ENCODE measurements around the gene ENGASE.
A peak's percentile ranks its signal among the peaks of the same experiment; 100 is the strongest.

The ENGASE gene

DNA sequence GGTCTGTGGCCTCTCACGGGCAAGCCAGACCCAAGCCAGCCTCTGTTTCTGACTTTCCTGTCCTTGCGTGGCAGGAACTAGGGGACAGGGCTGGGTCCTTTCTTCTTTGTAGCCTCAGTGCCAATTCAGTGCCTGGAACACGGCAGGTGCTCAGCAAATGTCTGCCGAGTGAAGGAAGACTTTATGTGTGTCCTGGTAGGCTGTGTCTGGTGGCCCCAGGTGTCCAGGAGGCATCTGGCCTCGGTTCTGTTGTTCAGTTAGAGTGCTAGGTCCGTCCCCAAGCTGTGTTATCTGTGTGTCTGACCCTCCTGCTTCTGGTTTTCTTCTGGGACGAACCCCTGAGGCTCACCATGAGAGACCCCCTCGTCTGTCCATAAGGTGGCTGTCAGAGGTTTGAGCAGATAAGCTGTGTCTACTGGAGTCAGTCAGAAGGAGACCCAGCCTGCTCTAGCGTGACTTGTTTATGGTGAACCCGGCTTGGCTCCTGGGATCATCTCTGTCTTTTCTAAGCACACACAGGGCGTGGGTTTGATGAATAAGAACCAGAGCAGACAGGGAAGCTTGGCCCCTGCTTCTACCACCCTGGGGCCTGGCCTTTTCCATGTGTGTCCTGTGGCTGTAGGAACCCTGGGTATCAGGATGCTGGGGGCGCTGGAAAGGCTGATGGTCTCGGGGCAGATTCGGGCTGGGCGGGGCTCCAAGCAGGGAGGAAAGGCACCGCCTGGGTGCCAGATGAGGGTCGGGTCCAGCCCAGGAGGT is 39.3 kb downstream of the ENGASE start:
- no peaks in the 10 kb centered on the region for H3K4me1 ChIP-seq (ENCODE audit: control insufficient read depth, low read depth, low read length)
- no peak overlapping the region for H2BK15ac ChIP-seq (replicated peaks; ENCODE audit: low read depth)
- H3K18ac ChIP-seq (ENCODE audit: low read length), result no peak overlapping the region
- no peak overlapping the region for H4K8ac ChIP-seq (ENCODE audit: low read depth, low read length)
- no peak overlapping the region for H3K56ac ChIP-seq (ENCODE audit: low read length)
- no peaks in the 10 kb centered on the region for H3K36me3 ChIP-seq (ENCODE audit: control insufficient read depth, insufficient read depth, low read length)
- H2BK5ac ChIP-seq (ENCODE audit: low read length), result no peak overlapping the region
- H3K4ac ChIP-seq (ENCODE audit: low read depth, low read length), result no peak overlapping the region
- H3K4me2 ChIP-seq (ENCODE audit: low read length), result no peak overlapping the region
- H3K79me1 ChIP-seq (ENCODE audit: low read length), result no peaks in the 10 kb centered on the region
- no peak overlapping the region for H2AK5ac ChIP-seq (ENCODE audit: low read length)
- H3K4me3 ChIP-seq (ENCODE audit: low read length), result no peak overlapping the region
- H3K27me3 ChIP-seq (ENCODE audit: insufficient read depth, low read length, poor library complexity), result no peaks in the 10 kb centered on the region
- no peak overlapping the region for H3K27ac ChIP-seq (ENCODE audit: low read depth, low read length)
- no peaks in the 10 kb centered on the region for H3K79me2 ChIP-seq (ENCODE audit: control insufficient read depth, insufficient read depth, low read length)
- DNase-seq, result no peak
- no CpG with 5 or more reads among the region's 17 CpGs for WGBS (ENCODE audit: extremely low coverage, insufficient coverage, low lambda C conversion rate)
- no peak overlapping the region for H4K5ac ChIP-seq (ENCODE audit: low read length)
- H3K23ac ChIP-seq (ENCODE audit: low read length), result no peak overlapping the region
- no peak overlapping the region for H3K9ac ChIP-seq (ENCODE audit: low read length)
- H2BK120ac ChIP-seq (ENCODE audit: low read depth, low read length), result no peak overlapping the region

DNA sequence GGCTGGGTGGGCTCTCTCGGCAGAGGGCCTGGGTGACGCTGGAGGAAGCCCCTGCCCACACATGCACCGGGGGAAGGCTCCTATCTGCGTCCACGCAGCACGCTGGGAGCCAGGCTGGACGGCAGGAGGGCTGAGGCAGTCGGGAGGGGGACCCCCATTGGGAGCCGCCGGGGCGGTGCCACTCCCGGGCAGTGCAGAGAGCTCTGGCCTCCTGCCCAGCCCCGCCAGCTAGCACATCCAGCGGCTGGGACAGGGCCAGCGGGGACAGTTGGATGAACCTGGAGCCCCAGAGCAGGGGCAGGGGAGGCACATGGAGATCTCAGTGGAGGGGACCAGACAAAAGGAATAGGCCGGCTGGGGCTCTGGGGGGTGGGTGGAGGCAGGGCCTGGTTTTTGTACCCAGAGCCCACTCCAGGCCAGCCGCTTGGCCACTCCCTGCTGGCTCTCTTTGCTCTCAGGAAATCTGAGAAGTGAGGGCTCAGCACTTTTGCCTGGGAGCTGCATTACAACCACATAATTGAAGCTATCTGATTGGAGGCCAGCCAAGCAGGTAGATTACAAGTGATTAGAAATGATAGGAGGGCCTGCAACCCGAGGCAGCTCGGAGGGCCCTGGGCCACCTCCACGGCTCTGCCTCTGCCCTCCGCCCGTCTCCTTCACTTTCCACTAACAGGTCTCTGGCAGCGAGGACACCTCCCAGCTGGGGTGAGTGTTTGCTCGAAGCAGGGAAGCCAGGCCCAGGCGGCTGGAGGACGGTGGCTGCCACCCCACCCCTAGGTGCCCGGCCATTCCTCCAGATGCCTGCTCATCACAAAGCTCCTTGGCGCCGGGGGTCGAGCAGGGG is 40.1 kb downstream of the ENGASE start:
- Histone ChIP-seq H3K4ac (ENCODE audit: low read depth, low read length) (no peak overlapping the region), H3K23ac (ENCODE audit: low read length) (no peak overlapping the region), H3K4me2 (ENCODE audit: low read length) (no peak overlapping the region), H2AK5ac (ENCODE audit: low read length) (no peak overlapping the region), H3K4me1 (ENCODE audit: control insufficient read depth, low read depth, low read length) (no peaks in the 10 kb centered on the region), H3K9ac (ENCODE audit: low read length) (no peak overlapping the region), H3K79me1 (ENCODE audit: low read length) (no peaks in the 10 kb centered on the region), H3K27ac (ENCODE audit: low read depth, low read length) (no peak overlapping the region), H2BK5ac (ENCODE audit: low read length) (no peak overlapping the region), H3K79me2 (ENCODE audit: control insufficient read depth, insufficient read depth, low read length) (no peaks in the 10 kb centered on the region), H3K36me3 (ENCODE audit: control insufficient read depth, insufficient read depth, low read length) (no peaks in the 10 kb centered on the region), H3K56ac (ENCODE audit: low read length) (peak overlapping the region; percentile 34), H3K4me3 (ENCODE audit: low read length) (no peak overlapping the region), H4K8ac (ENCODE audit: low read depth, low read length) (no peak overlapping the region), H3K27me3 (ENCODE audit: insufficient read depth, low read length, poor library complexity) (no peaks in the 10 kb centered on the region), H2BK15ac (replicated peaks; ENCODE audit: low read depth) (no peak overlapping the region), H2BK120ac (ENCODE audit: low read depth, low read length) (no peak overlapping the region), H3K18ac (ENCODE audit: low read length) (no peak overlapping the region), H4K5ac (ENCODE audit: low read length) (no peak overlapping the region)
- DNase-seq, result peak; percentile 32
- no CpG with 5 or more reads among the region's 30 CpGs for WGBS (ENCODE audit: extremely low coverage, insufficient coverage, low lambda C conversion rate)

DNA sequence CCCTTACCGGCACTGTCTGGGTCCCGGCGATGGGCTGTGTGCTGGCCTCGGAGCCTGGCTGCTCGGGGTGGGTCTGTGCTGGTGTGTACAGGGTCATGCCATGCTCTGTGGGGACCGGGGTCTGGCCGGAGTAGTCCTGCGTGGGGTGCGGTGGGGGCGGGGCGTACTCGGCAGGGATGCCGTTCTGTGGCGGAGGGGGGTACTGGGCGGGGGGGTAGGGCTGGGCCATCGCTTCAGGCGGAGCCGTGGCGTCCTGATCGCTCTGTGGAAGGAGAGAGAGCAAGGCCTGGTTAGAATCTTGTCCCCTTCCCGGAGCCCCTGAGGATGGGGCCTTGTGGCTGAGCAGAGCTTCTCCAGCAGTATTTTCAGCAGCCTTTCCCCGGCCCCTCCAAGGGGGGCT is 40.9 kb downstream of the ENGASE start:
- Histone ChIP-seq H3K23ac (ENCODE audit: low read length) (no peak overlapping the region), H3K4me1 (ENCODE audit: control insufficient read depth, low read depth, low read length) (no peaks in the 10 kb centered on the region), H4K5ac (ENCODE audit: low read length) (no peak overlapping the region), H3K4ac (ENCODE audit: low read depth, low read length) (no peak overlapping the region), H2BK15ac (replicated peaks; ENCODE audit: low read depth) (no peak overlapping the region), H3K9ac (ENCODE audit: low read length) (no peak overlapping the region), H3K4me2 (ENCODE audit: low read length) (no peak overlapping the region), H2AK5ac (ENCODE audit: low read length) (no peak overlapping the region), H4K8ac (ENCODE audit: low read depth, low read length) (no peak overlapping the region), H3K79me2 (ENCODE audit: control insufficient read depth, insufficient read depth, low read length) (no peaks in the 10 kb centered on the region), H3K18ac (ENCODE audit: low read length) (no peak overlapping the region), H2BK5ac (ENCODE audit: low read length) (no peak overlapping the region), H2BK120ac (ENCODE audit: low read depth, low read length) (no peak overlapping the region), H3K27ac (ENCODE audit: low read depth, low read length) (no peak overlapping the region), H3K79me1 (ENCODE audit: low read length) (no peaks in the 10 kb centered on the region), H3K27me3 (ENCODE audit: insufficient read depth, low read length, poor library complexity) (no peaks in the 10 kb centered on the region), H3K4me3 (ENCODE audit: low read length) (no peak overlapping the region), H3K56ac (ENCODE audit: low read length) (no peak overlapping the region), H3K36me3 (ENCODE audit: control insufficient read depth, insufficient read depth, low read length) (no peaks in the 10 kb centered on the region)
- no CpG with 5 or more reads among the region's 22 CpGs for WGBS (ENCODE audit: extremely low coverage, insufficient coverage, low lambda C conversion rate)
- no peak for DNase-seq

DNA sequence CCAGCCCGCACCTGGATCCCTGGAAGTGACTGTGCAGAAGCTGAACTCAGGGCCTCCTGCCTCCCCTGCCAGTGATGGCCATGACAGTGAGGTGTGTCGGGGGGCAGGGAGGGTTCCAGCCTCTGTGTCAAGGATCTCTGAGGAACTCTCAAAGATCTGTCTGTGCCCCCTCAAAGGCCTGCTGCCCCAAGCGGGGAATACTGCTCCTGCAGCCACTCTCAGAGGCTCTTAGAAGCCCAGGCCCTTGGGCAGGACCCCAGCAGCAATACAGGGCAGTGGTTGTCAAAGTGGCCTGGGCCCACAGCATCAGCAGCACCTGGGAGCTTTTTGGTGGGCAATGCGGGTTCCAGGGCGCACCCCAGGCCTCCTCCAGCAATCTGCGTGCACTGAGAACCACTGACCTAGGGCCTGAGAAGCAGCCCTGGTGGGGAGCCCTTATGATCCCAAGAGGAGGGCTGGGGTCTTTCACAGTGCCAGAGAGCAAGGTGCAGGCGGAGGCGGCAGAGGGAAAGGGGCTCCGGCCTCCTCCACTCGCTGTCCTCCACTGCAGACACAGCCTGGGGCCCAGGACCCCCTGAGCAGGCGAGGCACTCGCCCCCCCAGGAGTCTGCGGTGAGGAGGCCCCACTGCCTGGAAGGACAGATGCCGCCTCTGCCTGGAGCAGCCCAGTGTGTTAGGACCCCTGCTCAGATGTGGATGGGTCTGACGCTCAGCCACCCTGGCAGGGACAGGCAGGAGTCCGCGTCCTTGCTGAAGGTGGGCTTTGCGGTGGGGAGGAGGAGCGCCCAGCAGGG is 42.1 kb downstream of the ENGASE start:
- H3K56ac ChIP-seq (ENCODE audit: low read length), result no peak overlapping the region
- H3K4me2 ChIP-seq (ENCODE audit: low read length), result no peak overlapping the region

DNA sequence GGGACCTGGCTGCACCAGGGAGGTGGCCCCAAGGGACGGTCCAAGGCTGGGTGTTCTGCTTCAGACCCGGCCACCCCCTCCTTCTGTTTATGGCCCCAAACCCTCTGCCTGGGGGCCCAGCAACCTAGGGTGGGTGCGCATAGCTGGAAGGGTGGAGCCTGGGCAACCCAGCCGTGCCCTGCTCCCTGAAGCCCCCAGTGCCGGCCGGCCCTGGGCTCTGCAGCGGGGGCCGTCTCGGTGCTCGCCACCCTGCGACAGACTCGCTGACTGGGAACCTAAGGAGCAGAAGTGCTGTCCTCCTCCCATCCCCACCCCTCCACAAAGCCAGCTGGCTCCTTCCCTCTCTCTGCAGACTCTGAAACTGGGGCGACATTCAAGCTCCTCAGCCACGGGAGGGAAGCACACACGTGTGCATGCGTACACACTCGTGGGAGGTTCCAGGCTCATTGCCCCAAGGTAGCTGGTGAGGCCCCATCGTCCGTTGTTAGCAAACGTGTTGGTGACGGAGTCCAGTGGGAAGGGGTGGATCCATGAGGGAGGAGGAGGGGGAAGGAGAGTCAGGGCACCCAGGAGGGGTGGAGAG is 43.4 kb downstream of the ENGASE start:
- Histone ChIP-seq H2AK5ac (ENCODE audit: low read length) (no peak overlapping the region), H3K9ac (ENCODE audit: low read length) (no peak overlapping the region), H3K27me3 (ENCODE audit: insufficient read depth, low read length, poor library complexity) (no peaks in the 10 kb centered on the region), H3K18ac (ENCODE audit: low read length) (no peak overlapping the region), H3K79me2 (ENCODE audit: control insufficient read depth, insufficient read depth, low read length) (no peaks in the 10 kb centered on the region), H3K4me2 (ENCODE audit: low read length) (no peak overlapping the region), H3K4ac (ENCODE audit: low read depth, low read length) (no peak overlapping the region), H2BK5ac (ENCODE audit: low read length) (no peak overlapping the region), H3K56ac (ENCODE audit: low read length) (no peak overlapping the region), H2BK15ac (replicated peaks; ENCODE audit: low read depth) (no peak overlapping the region), H2BK120ac (ENCODE audit: low read depth, low read length) (no peak overlapping the region), H3K4me1 (ENCODE audit: control insufficient read depth, low read depth, low read length) (no peaks in the 10 kb centered on the region), H4K5ac (ENCODE audit: low read length) (no peak overlapping the region), H3K79me1 (ENCODE audit: low read length) (no peaks in the 10 kb centered on the region), H3K23ac (ENCODE audit: low read length) (no peak overlapping the region), H3K4me3 (ENCODE audit: low read length) (no peak overlapping the region), H3K27ac (ENCODE audit: low read depth, low read length) (no peak overlapping the region), H4K8ac (ENCODE audit: low read depth, low read length) (no peak overlapping the region), H3K36me3 (ENCODE audit: control insufficient read depth, insufficient read depth, low read length) (no peaks in the 10 kb centered on the region)
- WGBS (ENCODE audit: extremely low coverage, insufficient coverage, low lambda C conversion rate), result no CpG with 5 or more reads among the region's 21 CpGs
- DNase-seq, result no peak

More for the DNA sequence above, 42.1 kb downstream of the ENGASE start:
- Histone ChIP-seq H2BK15ac (replicated peaks; ENCODE audit: low read depth) (no peak overlapping the region), H2BK120ac (ENCODE audit: low read depth, low read length) (no peak overlapping the region), H2AK5ac (ENCODE audit: low read length) (no peak overlapping the region), H3K36me3 (ENCODE audit: control insufficient read depth, insufficient read depth, low read length) (no peaks in the 10 kb centered on the region), H4K8ac (ENCODE audit: low read depth, low read length) (no peak overlapping the region), H3K27ac (ENCODE audit: low read depth, low read length) (no peak overlapping the region), H3K4me1 (ENCODE audit: control insufficient read depth, low read depth, low read length) (no peaks in the 10 kb centered on the region), H3K27me3 (ENCODE audit: insufficient read depth, low read length, poor library complexity) (no peaks in the 10 kb centered on the region), H3K4me3 (ENCODE audit: low read length) (no peak overlapping the region), H2BK5ac (ENCODE audit: low read length) (no peak overlapping the region), H3K23ac (ENCODE audit: low read length) (no peak overlapping the region), H3K9ac (ENCODE audit: low read length) (no peak overlapping the region), H3K18ac (ENCODE audit: low read length) (no peak overlapping the region), H3K79me1 (ENCODE audit: low read length) (no peaks in the 10 kb centered on the region), H4K5ac (ENCODE audit: low read length) (no peak overlapping the region), H3K4ac (ENCODE audit: low read depth, low read length) (no peak overlapping the region), H3K79me2 (ENCODE audit: control insufficient read depth, insufficient read depth, low read length) (no peaks in the 10 kb centered on the region)
- no peak for DNase-seq
- no CpG with 5 or more reads among the region's 19 CpGs for WGBS (ENCODE audit: extremely low coverage, insufficient coverage, low lambda C conversion rate)

Data from mesendoderm (in vitro differentiated cells).